Measurements from ENCODE around the gene ANO6.

ANO6 gene

GRCh38 chr12:45409966-45410365 lies 194.1 kb downstream of the ANO6 start:
- DNase-seq, result no peak

- DNase-seq, result no peak
These were observed 195.7 kb downstream of the ANO6 start for GRCh38 chr12:45411626-45412025.

GRCh38 chr12:45415393-45415817 lies 199.5 kb downstream of the ANO6 start:
- no peak for DNase-seq

- DNase-seq, result no peak
These were observed 200.2 kb downstream of the ANO6 start for GRCh38 chr12:45416126-45416525.

- no peak for DNase-seq
These were observed 202.6 kb downstream of the ANO6 start for GRCh38 chr12:45418520-45418919.

- no peak for DNase-seq
These were observed 203.5 kb downstream of the ANO6 start for GRCh38 chr12:45419317-45419814.

GRCh38 chr12:45421736-45422135 lies 205.8 kb downstream of the ANO6 start:
- DNase-seq, result no peak

GRCh38 chr12:45423931-45424330 lies 208.0 kb downstream of the ANO6 start:
- no peak for DNase-seq

GRCh38 chr12:45425426-45425825 lies 209.5 kb downstream of the ANO6 start:
- no peak for DNase-seq

- DNase-seq, result no peak
These were observed 210.4 kb downstream of the ANO6 start for GRCh38 chr12:45426294-45426693.

- DNase-seq, result no peak
These were observed 211.1 kb downstream of the ANO6 start for GRCh38 chr12:45427042-45427441.

GRCh38 chr12:45429831-45430230 lies 213.9 kb downstream of the ANO6 start:
- peak; percentile 84 for DNase-seq

GRCh38 chr12:45431126-45431525 lies 215.2 kb downstream of the ANO6 start:
- no peak for DNase-seq

- DNase-seq, result no peak
These were observed 216.8 kb downstream of the ANO6 start for GRCh38 chr12:45432710-45433109.

GRCh38 chr12:45433441-45433868 lies 217.6 kb downstream of the ANO6 start:
- no peak for DNase-seq

- no peak for DNase-seq
These were observed 218.2 kb downstream of the ANO6 start for GRCh38 chr12:45434094-45434493.

GRCh38 chr12:45435945-45436710 lies 220.2 kb downstream of the ANO6 start:
- DNase-seq, result no peak

- DNase-seq, result no peak
These were observed 223.1 kb downstream of the ANO6 start for GRCh38 chr12:45439039-45439438.

GRCh38 chr12:45446013-45446412 lies 230.1 kb downstream of the ANO6 start:
- no peak for DNase-seq

GRCh38 chr12:45458238-45458637 lies 242.3 kb downstream of the ANO6 start:
- DNase-seq, result no peak

GRCh38 chr12:45458854-45459807 lies 243.2 kb downstream of the ANO6 start:
- peak; percentile 4 for DNase-seq

GRCh38 chr12:45462506-45462905 lies 246.6 kb downstream of the ANO6 start:
- DNase-seq, result no peak

GRCh38 chr12:45464699-45465098 lies 248.8 kb downstream of the ANO6 start:
- peak; percentile 24 for DNase-seq
